HEK293T (cell line): Measurements from ENCODE around the gene CYP2S1.

Experiments used
- ARNT ChIP-seq: fragments of 450-650 bp; IDR thresholded peaks from 2 replicates; pipeline ENCODE4 v1.6.1; 2017; ENCODE audit warnings: mild to moderate bottlenecking
- BHLHE40 ChIP-seq: fragments of 450-650 bp; IDR thresholded peaks from 2 replicates; pipeline ENCODE4 v1.6.1; 2016; ENCODE audit warnings: mild to moderate bottlenecking, moderate library complexity, borderline replicate concordance
- ELF4 ChIP-seq: fragments of 450-650 bp; IDR thresholded peaks from 2 replicates; pipeline ENCODE4 v1.6.1; 2017; ENCODE audit warnings: antibody characterized with exemption
- FOXK2 ChIP-seq: fragments of 450-650 bp; IDR thresholded peaks from 2 replicates; pipeline ENCODE4 v1.6.1; 2016; ENCODE audit warnings: mild to moderate bottlenecking
- FOXM1 ChIP-seq: fragments of 450-650 bp; IDR thresholded peaks from 2 replicates; pipeline ENCODE4 v1.6.1; 2017; ENCODE audit warnings: mild to moderate bottlenecking, borderline replicate concordance
- HDGF ChIP-seq: fragments of 450-650 bp; IDR thresholded peaks from 2 replicates; pipeline ENCODE4 v1.6.1; 2017; ENCODE audit warnings: antibody characterized with exemption, borderline replicate concordance
- L3MBTL2 ChIP-seq: fragments of 450-650 bp; conservative IDR thresholded peaks from 2 replicates; pipeline ENCODE4 v1.6.1; 2016; ENCODE audit warnings: mild to moderate bottlenecking
- NFRKB ChIP-seq: fragments of 450-650 bp; IDR thresholded peaks from 2 replicates; pipeline ENCODE4 v1.6.1; 2016; ENCODE audit warnings: mild to moderate bottlenecking, moderate library complexity
- SP1 ChIP-seq: fragments of 450-650 bp; IDR thresholded peaks from 2 replicates; pipeline ENCODE4 v1.6.1; 2017
- SUZ12 ChIP-seq: fragments of 450-650 bp; IDR thresholded peaks from 2 replicates; pipeline ENCODE4 v1.6.1; 2016; ENCODE audit warnings: mild to moderate bottlenecking
- TARDBP ChIP-seq: fragments of 450-650 bp; IDR thresholded peaks from 2 replicates; pipeline ENCODE4 v1.6.1; 2016
- ZNF384 ChIP-seq: fragments of 450-650 bp; IDR thresholded peaks from 2 replicates; pipeline ENCODE4 v1.6.1; 2016
- TF ChIP-seq, protein P1 (sequence below): fragments of 450-650 bp; IDR thresholded peaks from 2 replicates; pipeline ENCODE4 v1.6.1; 2016

- TF ChIP-seq FOXM1: no peak
- no peak for TF ChIP-seq BHLHE40
- TF ChIP-seq TARDBP: no peak
- TF ChIP-seq, protein P1, sequence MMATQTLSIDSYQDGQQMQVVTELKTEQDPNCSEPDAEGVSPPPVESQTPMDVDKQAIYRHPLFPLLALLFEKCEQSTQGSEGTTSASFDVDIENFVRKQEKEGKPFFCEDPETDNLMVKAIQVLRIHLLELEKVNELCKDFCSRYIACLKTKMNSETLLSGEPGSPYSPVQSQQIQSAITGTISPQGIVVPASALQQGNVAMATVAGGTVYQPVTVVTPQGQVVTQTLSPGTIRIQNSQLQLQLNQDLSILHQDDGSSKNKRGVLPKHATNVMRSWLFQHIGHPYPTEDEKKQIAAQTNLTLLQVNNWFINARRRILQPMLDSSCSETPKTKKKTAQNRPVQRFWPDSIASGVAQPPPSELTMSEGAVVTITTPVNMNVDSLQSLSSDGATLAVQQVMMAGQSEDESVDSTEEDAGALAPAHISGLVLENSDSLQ: no peak
- no peak for TF ChIP-seq FOXK2
- TF ChIP-seq ZNF384: no peak
- TF ChIP-seq L3MBTL2: no peak
- TF ChIP-seq SP1: no peak
- TF ChIP-seq SUZ12: no peak
- no peak for TF ChIP-seq NFRKB
- no peak for TF ChIP-seq ARNT
- no peak for TF ChIP-seq HDGF
- TF ChIP-seq ELF4: no peak
These were observed 25.8 kb downstream of the CYP2S1 start, which contains the start of gene AXL for GRCh38 chr19:41218615-41219507.
